C4-2B (cell line): Measurements from ENCODE around the gene AFAP1.

Experiments
- CTCF ChIP-seq: fragments of 450-650 bp; conservative IDR thresholded peaks from 2 replicates; pipeline ENCODE4 v1.5.1; 2017; ENCODE audit warnings: mild to moderate bottlenecking
- ZFX ChIP-seq: fragments of 450-650 bp; IDR thresholded peaks from 2 replicates; pipeline ENCODE4 v1.6.1; 2017

GRCh38 chr4:7945709-7946380, 6.2 kb upstream of the AFAP1 start:
- TF ChIP-seq CTCF (no peak), ZFX (no peak)
